ENCODE measurements around the gene ARNT2. TPM values are rescaled to one million over a fixed set of nuclear protein-coding genes. Genes with fewer than 3 reads are reported as not detected.

Gene ARNT2
- polyA plus RNA-seq, 2 of the 4 experiments (the other 2 are of a cell fraction) = 8.9 to 17.0 TPM

GRCh38 chr15:80578871-80579270 lies 174.7 kb downstream of the ARNT2 start:
- ChIA-PET POLR2A (no interaction called here), CTCF (interaction anchor here (0.7 to 5.8 kb wide), 8 partner anchors 11 to 201 kb away, joined by 3 to 69 read pairs (median 4); partner anchors contain the start of gene CEMIP)
- 92% methylated on average over 7 of the region's 7 CpGs for whole genome bisulfite sequencing (ENCODE audit: missing lambda C conversion rate)
- no peak for ATAC-seq
- Histone ChIP-seq H3K4me3 (no peak overlapping the region), H3K27ac (no peak overlapping the region), H3K4me1 (peaks cover 15% of the 10 kb centered on the region), H3K9me3 (no peaks in the 10 kb centered on the region), H3K4me2 (no peak overlapping the region)
- no peak for DNase-seq (ENCODE audit: low read depth in 1 of 2, low spot score in 1 of 2)
- FAIRE-seq = no peak
- TF ChIP-seq, protein P1, sequence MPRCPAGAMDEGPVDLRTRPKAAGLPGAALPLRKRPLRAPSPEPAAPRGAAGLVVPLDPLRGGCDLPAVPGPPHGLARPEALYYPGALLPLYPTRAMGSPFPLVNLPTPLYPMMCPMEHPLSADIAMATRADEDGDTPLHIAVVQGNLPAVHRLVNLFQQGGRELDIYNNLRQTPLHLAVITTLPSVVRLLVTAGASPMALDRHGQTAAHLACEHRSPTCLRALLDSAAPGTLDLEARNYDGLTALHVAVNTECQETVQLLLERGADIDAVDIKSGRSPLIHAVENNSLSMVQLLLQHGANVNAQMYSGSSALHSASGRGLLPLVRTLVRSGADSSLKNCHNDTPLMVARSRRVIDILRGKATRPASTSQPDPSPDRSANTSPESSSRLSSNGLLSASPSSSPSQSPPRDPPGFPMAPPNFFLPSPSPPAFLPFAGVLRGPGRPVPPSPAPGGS (IDR thresholded peaks at IDR 0.05) = no peak
- no peak for TF ChIP-seq CEBPB (IDR thresholded peaks at IDR 0.05)
- no peak for TF ChIP-seq EP300 (IDR thresholded peaks at IDR 0.05)
- no peak for TF ChIP-seq GATA3 (IDR thresholded peaks at IDR 0.05; ENCODE audit: borderline replicate concordance)
- no peak for TF ChIP-seq KDM1A (IDR thresholded peaks at IDR 0.05; ENCODE audit: low read depth)
- TF ChIP-seq HOXB5 (CRISPR knock-in tag; IDR thresholded peaks at IDR 0.05) = no peak
- TF ChIP-seq ESRRA (IDR thresholded peaks at IDR 0.05; ENCODE audit: borderline replicate concordance, low read length) = no peak
- no peak for TF ChIP-seq EHF (CRISPR knock-in tag; IDR thresholded peaks at IDR 0.05)
- TF ChIP-seq HOXA7 (CRISPR knock-in tag; IDR thresholded peaks at IDR 0.05) = no peak
- TF ChIP-seq TP53 (CRISPR knock-in tag; IDR thresholded peaks at IDR 0.05) = no peak
- no peak for TF ChIP-seq CBX8 (IDR thresholded peaks at IDR 0.05)
- no peak for TF ChIP-seq MAX (IDR thresholded peaks at IDR 0.05)
- TF ChIP-seq RARB (CRISPR knock-in tag; IDR thresholded peaks at IDR 0.05) = no peak

GRCh38 chr15:80579611-80580010 lies 175.4 kb downstream of the ARNT2 start:
- no peak overlapping the region for H3K4me3 ChIP-seq
- POLR2A ChIA-PET = no interaction called here
- FAIRE-seq (no peak), ATAC-seq (no peak), DNase-seq (ENCODE audit: low read depth in 1 of 2, low spot score in 1 of 2) (no peak)
- CTCF ChIA-PET = interaction anchor here (0.8 to 5.8 kb wide), 9 partner anchors 12 to 390 kb away, joined by 3 to 69 read pairs (median 4); partner anchors contain the start of gene CEMIP
- TF ChIP-seq POLR2AphosphoS2 (conservative IDR thresholded peaks at IDR 0.05; ENCODE audit: low read length) (no peak), ATOH8 (CRISPR knock-in tag; IDR thresholded peaks at IDR 0.05; ENCODE audit: low read depth) (no peak), NPAS2 (CRISPR knock-in tag; IDR thresholded peaks at IDR 0.05; ENCODE audit: borderline replicate concordance) (no peak)
- TF ChIP-seq, protein P2, sequence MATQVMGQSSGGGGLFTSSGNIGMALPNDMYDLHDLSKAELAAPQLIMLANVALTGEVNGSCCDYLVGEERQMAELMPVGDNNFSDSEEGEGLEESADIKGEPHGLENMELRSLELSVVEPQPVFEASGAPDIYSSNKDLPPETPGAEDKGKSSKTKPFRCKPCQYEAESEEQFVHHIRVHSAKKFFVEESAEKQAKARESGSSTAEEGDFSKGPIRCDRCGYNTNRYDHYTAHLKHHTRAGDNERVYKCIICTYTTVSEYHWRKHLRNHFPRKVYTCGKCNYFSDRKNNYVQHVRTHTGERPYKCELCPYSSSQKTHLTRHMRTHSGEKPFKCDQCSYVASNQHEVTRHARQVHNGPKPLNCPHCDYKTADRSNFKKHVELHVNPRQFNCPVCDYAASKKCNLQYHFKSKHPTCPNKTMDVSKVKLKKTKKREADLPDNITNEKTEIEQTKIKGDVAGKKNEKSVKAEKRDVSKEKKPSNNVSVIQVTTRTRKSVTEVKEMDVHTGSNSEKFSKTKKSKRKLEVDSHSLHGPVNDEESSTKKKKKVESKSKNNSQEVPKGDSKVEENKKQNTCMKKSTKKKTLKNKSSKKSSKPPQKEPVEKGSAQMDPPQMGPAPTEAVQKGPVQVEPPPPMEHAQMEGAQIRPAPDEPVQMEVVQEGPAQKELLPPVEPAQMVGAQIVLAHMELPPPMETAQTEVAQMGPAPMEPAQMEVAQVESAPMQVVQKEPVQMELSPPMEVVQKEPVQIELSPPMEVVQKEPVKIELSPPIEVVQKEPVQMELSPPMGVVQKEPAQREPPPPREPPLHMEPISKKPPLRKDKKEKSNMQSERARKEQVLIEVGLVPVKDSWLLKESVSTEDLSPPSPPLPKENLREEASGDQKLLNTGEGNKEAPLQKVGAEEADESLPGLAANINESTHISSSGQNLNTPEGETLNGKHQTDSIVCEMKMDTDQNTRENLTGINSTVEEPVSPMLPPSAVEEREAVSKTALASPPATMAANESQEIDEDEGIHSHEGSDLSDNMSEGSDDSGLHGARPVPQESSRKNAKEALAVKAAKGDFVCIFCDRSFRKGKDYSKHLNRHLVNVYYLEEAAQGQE (IDR thresholded peaks at IDR 0.05) = no peak
- H3K4me2 ChIP-seq = no peak overlapping the region
- 83% methylated on average over 6 of the region's 6 CpGs for WGBS (ENCODE audit: missing lambda C conversion rate)
- H3K9me3 ChIP-seq = no peaks in the 10 kb centered on the region
- H3K4me1 ChIP-seq = peaks cover 22% of the 10 kb centered on the region
- H3K27ac ChIP-seq = peak overlapping the region in 1 of 2 experiments; percentile 38; a peak in 1 of 6 replicates

DNA sequence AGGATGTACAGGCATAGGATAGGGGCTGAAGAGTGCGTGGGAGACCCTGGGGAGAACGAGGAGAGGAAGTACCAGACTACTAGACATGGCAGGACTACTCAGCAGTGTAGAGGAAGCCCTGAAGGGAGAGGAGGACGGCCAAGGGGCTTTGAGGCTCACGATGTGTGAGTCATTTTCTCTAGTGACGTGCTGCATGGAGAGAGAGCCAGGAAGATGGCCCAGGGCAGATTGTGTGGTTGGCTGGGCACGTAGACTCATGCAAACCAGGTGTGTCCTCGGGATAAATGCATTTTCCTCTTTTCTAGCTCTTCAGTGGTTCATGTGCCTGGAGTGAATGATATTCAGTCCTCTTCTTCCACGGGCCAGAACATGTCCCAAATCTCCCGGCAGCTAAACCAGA lies 175.9 kb downstream of the ARNT2 start:
- peak; percentile 22 to 36; a peak in 3 of 6 replicates for ATAC-seq
- no peak for TF ChIP-seq FOSL2 (IDR thresholded peaks at IDR 0.05)
- peak; percentile 38 for TF ChIP-seq FOSL2 (CRISPR knock-in tag; IDR thresholded peaks at IDR 0.05)
- no peak for TF ChIP-seq TP53 (CRISPR knock-in tag; IDR thresholded peaks at IDR 0.05)
- TF ChIP-seq EHMT2 (IDR thresholded peaks at IDR 0.05; ENCODE audit: low read depth) = no peak
- TF ChIP-seq MAZ (IDR thresholded peaks at IDR 0.05; ENCODE audit: borderline replicate concordance, low read depth, low read length) = no peak
- no peak for TF ChIP-seq FOSB (CRISPR knock-in tag; IDR thresholded peaks at IDR 0.05)
- no peak for TF ChIP-seq TFCP2L1 (CRISPR knock-in tag; IDR thresholded peaks at IDR 0.05)
- POLR2A ChIA-PET = no interaction called here
- WGBS (ENCODE audit: missing lambda C conversion rate) = 48% methylated on average over 9 of the region's 9 CpGs
- H3K9me3 ChIP-seq = no peaks in the 10 kb centered on the region
- FAIRE-seq = no peak
- H3K4me3 ChIP-seq = no peak overlapping the region
- peaks cover 27% of the 10 kb centered on the region for H3K4me1 ChIP-seq
- peak in 1 of 2 experiments; percentile 37 for DNase-seq (ENCODE audit: low read depth in 1 of 2, low spot score in 1 of 2)
- peak overlapping the region; percentile 10; the same call in 1 of the 3 replicates for H3K4me2 ChIP-seq
- H3K27ac ChIP-seq = peak overlapping the region in 1 of 2 experiments; percentile 38; a peak in 1 of 6 replicates
- CTCF ChIA-PET = interaction anchor here (0.9 to 5.8 kb wide), 7 partner anchors 12 to 390 kb away, joined by 3 to 69 read pairs (median 4); partner anchors contain the start of gene CEMIP

Measured in A549 (cell line).